ENCODE data around the gene MAFF.
"Not testable (repeated sequence)": the region's sequence is repeated elsewhere in the genome, so short reads cannot be mapped to it uniquely, and the experiment has no call there.

The MAFF gene

GRCh38 chr22:38201711-38202436, at the start of gene MAFF:
Gene MAFF (plus strand): TSS chr22:38201994. CDS start chr22:38213854, 11,860 bp downstream.
- peak; percentile 61 to 77 for DNase-seq

GRCh38 chr22:38153821-38154562, 47.8 kb upstream of the MAFF start:
- DNase-seq = no peak

DNA sequence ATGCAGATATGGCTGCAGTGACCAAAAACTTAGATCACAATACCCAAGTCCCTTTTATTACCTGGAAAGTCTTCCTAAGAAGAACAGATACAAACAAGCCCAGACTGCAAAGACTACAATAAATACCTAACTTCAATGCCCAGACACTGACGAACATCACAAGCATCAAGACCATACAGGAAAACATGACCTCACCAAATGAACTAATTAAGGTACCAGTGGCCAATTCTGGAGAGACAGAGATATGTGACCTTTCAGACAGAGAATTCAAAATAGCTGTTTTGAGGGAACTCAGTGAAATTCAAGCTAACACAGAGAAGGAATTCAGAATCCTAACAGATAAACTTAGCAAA, 47.3 kb upstream of the MAFF start:
- not testable (repeated sequence) for DNase-seq

GRCh38 chr22:38155703-38156102, 46.1 kb upstream of the MAFF start:
- DNase-seq = no peak

DNA sequence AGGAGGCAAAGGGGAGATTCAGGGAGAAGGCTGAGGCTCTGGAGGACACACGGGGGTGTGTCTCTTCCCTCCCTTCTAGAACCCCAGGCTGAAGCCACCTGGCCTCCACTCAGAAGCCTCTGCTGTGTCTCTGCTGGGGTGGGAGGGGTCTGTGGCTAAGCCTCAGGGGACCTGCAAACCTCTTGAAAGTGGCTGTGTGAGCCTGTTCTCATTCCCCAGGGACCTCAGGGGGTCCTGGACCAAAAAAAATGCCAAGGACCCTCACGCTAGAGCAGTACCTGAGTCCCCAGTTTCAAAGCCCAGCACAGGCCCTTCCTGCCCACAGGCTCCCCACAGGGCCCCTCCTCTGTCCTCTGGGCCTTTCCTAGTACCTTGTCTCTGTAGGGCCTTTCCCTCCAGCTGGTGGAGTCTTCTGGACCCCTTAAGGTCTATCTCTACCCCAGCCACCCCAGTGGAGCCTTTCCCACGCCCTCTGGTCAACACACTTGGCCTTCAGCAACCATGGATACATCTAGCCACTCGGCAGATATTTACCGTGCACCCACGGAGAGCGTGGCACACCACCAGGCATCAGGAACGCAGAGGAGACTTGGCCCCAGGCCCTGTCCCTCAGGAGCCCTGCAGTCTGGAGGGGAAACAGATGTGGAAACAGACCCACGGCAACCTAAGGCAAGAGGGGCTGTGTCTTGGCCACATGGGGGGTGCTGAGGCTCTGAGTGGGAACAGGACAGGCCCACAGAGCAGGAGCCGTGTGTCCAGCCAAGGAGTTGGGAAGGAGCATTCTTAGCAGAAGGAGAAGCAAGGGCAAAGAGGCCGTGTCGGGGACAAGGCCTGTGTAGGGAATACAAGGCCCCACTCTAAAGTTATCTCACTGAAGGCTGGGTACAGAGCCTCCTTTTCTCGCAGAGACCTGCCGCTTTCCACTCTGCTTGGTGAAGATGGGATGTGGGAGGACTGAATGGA, 38.6 kb upstream of the MAFF start:
- DNase-seq = no peak

GRCh38 chr22:38163844-38164550, 37.8 kb upstream of the MAFF start:
- DNase-seq = no peak

DNA sequence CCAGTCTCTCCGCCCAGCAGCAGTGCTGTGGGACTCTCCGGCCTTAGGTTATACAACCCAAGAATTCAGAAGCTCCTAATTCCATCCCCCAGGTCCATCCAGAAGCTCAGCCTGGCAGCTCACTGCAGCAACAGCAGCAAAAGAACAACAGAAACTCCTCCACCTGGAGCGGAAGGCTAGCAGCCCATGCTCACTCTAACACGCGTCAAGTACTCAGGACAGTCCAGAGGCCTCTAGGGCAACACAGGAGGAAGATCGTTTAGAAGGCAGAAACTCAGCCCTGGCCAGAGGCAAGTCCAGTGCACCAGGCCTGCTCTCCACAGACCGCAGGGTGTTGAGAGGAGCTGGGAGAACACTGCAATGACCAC, 37.3 kb upstream of the MAFF start:
- DNase-seq = no peak

GRCh38 chr22:38165922-38166593, 35.7 kb upstream of the MAFF start:
- DNase-seq = no peak

- no peak for DNase-seq
Measured at GRCh38 chr22:38167988-38168407, 33.8 kb upstream of the MAFF start.

DNA sequence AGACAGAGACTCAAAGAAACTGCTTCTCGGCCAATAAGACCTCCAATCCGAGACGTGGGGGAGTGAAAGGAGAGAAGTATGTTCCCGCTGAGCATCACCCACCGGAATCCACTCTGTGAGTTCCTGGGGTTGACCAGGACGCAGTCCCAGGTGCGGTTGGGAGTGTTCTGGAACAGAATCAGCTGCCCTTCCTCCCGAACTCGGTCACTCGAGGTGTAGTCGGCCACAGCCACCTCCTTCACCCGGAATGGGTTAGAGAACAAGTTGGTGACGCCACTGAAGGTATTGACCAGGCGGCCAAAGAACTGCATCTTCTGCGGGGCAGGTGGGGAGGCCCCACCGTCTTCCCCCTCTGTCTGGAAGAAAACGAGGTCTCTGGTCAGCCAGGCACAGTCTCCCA, 32.7 kb upstream of the MAFF start:
- no peak for DNase-seq

DNA sequence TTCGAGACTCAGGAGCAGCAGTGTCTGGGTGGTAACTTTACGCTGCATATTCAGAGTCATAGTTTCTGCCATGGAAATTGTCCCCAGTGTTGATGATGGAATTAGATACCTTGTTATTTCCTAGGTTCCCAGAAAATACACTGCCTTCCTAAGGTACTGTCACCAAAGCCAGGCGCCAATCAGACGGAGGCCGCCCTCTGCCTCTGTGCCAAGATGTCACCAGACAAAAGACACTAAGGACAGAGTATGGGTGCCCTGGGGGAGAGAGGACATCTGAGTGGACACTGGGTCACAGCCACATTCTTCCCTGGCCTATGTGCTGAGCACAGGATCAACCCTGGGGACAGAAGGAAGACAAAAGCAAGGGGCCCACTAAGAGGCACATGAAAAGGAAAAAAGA, 31.3 kb upstream of the MAFF start:
- no peak for DNase-seq

- DNase-seq = no peak
Measured at GRCh38 chr22:38171927-38172831, 29.6 kb upstream of the MAFF start.

- DNase-seq = peak in 1 of 2 experiments; percentile 36
Measured at GRCh38 chr22:38172832-38173640, 28.8 kb upstream of the MAFF start.

DNA sequence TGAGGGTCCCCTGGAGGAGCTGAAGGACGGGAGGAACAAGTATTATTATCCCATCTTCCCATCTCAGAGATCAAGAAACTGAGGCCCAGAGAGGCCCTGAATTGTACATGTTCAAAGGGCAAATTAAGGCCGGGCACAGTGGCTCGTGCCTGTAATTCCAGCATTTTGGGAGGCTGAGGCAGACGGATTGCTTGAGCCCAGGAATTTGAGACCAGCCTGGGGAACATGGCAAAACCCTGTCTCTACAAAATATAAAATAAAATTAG, 28.2 kb upstream of the MAFF start:
- no peak for DNase-seq

DNA sequence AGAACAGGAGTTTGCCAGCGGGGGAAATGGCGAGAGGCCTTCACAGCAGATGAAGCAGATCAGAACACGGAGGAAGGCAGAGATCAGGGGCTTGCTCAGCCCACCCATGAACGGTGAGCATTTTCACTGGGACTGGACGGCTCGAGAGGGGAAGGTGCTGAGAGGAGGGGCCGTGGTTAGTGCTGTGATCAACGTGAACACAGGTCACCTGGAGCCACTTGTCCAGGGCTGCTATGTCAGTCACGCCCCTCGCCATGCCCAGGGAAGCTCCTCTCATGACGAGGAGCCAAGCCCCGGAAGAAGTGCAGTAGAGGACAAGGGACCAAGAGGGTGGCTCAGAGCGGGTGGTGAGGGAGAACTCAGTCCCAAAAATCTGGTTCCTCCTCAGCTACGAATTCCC, 27.2 kb upstream of the MAFF start:
- no peak for DNase-seq

GRCh38 chr22:38175206-38176118, 26.3 kb upstream of the MAFF start:
- no peak for DNase-seq

GRCh38 chr22:38176170-38176741, 25.5 kb upstream of the MAFF start:
- no peak for DNase-seq

- no peak for DNase-seq
Measured at GRCh38 chr22:38177044-38177443, 24.8 kb upstream of the MAFF start.

GRCh38 chr22:38177571-38177925, 24.2 kb upstream of the MAFF start:
- DNase-seq = not testable (repeated sequence)
